Upper lobe of right lung (tissue), 1 donor: ENCODE results near the gene WBP1L. TPM values are rescaled to one million over a fixed set of nuclear protein-coding genes. Genes with fewer than 3 reads are reported as not detected.

ENCODE experiments used
- ATAC-seq: fragments of 200-7000 bp; cut with Tn5 transposase; one replicate; pipeline ENCODE4 v1.9.1; 2020; ENCODE audit warnings: mild to moderate bottlenecking, moderate library complexity
- DNase-seq: peaks from one replicate; pipeline ENCODE4 v3.0.0-alpha.2; 2020
- H3K27ac ChIP-seq: fragments of 200-600 bp; one replicate; pipeline ENCODE4 v1.8.0; 2022
- H3K27me3 ChIP-seq: fragments of 200-600 bp; one replicate; pipeline ENCODE4 v1.8.0; 2022; ENCODE audit warnings: mild to moderate bottlenecking
- H3K36me3 ChIP-seq: fragments of 200-600 bp; one replicate; pipeline ENCODE4 v1.8.0; 2022
- H3K4me1 ChIP-seq: fragments of 200-600 bp; one replicate; pipeline ENCODE4 v1.8.0; 2022
- H3K4me3 ChIP-seq: fragments of 200-600 bp; one replicate; pipeline ENCODE4 v1.8.0; 2022; ENCODE audit warnings: mild to moderate bottlenecking
- H3K9me3 ChIP-seq: fragments of 200-600 bp; one replicate; pipeline ENCODE4 v1.8.0; 2022
- intact Hi-C: fragments of 100-400 bp; cut with DNase I; formaldehyde crosslinking; loops from one replicate; pipeline ENCODE4 v1.11.0; 2022
- total RNA-seq: library from RNA; stranded (reverse); fragmentation: NEBNext Ultra II Directional; extraction: Animal tissue kit (Norgen Biotek cat#: 25700); gene quantifications from one replicate; pipeline ENCODE4 v1.2.1, GENCODE V29; 2021
- TF ChIP-seq, protein P1 (sequence below): fragments of 200-600 bp; IDR thresholded peaks from one replicate; pipeline ENCODE4 v1.8.0; 2022; ENCODE audit warnings: antibody characterized with exemption
- donor health status: DM: no; HTN: yes; CAD: no; lungs with severe emphysema.

Gene WBP1L
- total RNA-seq, 1 donor from 2014 or later = 49.0 TPM

DNA sequence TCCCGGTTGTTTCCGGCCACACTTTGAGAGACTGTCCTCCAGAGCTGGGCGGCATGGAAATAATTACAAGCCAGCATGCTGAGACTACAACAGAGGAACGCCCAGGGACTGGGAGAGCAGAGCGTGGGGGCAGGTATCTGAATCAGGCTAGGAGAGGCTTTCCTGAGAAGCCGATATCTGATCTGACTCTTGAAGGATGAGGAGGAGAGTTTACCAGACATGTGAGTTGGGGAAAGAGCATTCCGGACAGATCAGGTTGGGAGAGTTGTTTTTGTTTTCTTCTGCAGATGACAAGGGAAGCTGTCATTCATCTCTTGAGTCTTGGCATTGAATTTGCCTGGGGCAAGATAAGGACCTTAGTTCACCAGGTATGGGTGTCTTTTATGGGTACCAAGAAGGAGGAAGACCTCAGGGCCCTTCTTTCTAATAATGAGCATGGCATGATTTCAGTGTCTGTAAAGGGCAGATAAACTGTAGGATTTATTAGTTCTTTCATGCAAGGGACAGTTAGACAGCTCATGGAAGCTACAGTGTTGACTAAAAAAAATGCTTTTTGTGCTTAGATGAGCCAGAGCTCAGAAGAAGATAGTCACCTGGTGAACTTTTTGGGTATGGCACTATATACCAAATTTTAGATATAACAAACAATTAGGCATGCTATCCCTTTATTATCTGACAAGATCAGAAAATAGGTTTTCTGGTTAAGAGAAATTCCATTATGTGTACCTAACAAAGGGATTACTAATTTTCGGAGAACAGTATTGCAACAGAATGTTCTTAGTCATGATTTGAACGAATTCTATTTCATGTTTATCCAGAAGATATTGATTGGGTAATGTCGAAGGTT is 36.2 kb downstream of the WBP1L start:
- intact Hi-C loops = no loop called here
- DNase-seq = no peak
- Histone ChIP-seq H3K36me3 (no peaks in the 10 kb centered on the region), H3K4me1 (peaks cover 87% of the 10 kb centered on the region), H3K27ac (peak overlapping the region; percentile 88), H3K9me3 (no peaks in the 10 kb centered on the region), H3K27me3 (no peaks in the 10 kb centered on the region), H3K4me3 (no peak overlapping the region)
- no peak for ATAC-seq
- TF ChIP-seq, protein P1, sequence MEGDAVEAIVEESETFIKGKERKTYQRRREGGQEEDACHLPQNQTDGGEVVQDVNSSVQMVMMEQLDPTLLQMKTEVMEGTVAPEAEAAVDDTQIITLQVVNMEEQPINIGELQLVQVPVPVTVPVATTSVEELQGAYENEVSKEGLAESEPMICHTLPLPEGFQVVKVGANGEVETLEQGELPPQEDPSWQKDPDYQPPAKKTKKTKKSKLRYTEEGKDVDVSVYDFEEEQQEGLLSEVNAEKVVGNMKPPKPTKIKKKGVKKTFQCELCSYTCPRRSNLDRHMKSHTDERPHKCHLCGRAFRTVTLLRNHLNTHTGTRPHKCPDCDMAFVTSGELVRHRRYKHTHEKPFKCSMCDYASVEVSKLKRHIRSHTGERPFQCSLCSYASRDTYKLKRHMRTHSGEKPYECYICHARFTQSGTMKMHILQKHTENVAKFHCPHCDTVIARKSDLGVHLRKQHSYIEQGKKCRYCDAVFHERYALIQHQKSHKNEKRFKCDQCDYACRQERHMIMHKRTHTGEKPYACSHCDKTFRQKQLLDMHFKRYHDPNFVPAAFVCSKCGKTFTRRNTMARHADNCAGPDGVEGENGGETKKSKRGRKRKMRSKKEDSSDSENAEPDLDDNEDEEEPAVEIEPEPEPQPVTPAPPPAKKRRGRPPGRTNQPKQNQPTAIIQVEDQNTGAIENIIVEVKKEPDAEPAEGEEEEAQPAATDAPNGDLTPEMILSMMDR = no peak

DNA sequence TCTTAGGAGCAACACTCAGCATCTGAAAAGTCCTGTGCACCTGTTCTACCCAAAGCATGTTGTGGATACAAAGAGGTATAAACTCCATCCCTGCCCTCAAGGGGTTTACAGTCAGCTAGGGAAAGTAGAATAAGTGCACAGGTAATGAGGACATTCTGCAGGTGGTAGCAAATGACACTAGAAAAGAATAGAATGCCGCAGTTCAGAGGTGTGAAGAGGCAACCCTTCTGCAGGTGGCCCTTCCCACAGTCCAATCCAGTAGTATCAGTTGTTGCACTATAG is 36.7 kb downstream of the WBP1L start:
- DNase-seq = no peak
- intact Hi-C loops = no loop called here
- H3K4me1 ChIP-seq = peaks cover 86% of the 10 kb centered on the region
- no peaks in the 10 kb centered on the region for H3K27me3 ChIP-seq
- TF ChIP-seq, protein P1 = no peak
- no peaks in the 10 kb centered on the region for H3K36me3 ChIP-seq
- ATAC-seq = no peak
- H3K9me3 ChIP-seq = no peaks in the 10 kb centered on the region
- H3K27ac ChIP-seq = peak overlapping the region; percentile 88
- H3K4me3 ChIP-seq = no peak overlapping the region

DNA sequence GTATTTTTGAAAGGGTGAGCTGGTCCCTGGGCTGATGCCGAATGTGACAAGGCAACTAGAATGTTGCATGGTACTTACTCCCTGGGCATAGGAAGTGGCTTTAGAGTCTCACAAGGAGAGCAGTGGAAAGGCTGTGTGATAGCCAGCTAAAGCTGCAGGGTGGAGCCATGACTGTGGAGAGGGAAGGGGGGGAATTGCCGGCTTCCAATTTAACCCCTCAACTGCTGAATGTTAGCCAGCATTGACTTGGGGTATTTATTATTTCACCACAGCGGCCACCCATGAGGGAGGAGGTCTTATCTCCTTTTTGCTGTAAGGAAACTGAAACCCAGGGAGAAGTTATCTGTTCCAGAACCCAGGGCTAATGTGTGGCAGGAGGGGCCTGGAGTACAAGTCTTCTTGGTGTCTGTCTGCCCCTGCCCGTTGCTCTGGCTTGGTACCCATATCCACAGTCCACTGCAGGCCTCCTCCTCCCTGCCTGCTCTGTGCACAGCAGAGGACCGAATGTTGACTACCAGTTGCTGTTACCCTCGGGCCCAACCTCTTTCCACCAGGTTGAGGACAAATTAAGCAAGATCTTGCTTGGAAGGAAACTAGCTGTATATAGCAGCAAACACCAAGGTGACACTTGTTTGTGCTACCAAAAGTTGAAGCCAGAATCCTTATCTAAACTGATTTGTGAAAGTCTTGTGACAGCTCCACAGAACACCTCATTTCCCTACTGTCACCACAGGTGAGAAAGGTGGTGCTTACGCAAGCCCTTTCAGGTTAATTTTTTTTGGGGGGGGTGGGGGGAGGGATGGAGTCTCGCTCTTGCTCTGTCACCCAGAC is 37.6 kb downstream of the WBP1L start:
- ATAC-seq (no peak), DNase-seq (no peak)
- peaks cover 86% of the 10 kb centered on the region for H3K4me1 ChIP-seq
- H3K27ac ChIP-seq = peak overlapping the region; percentile 88
- H3K27me3 ChIP-seq = no peaks in the 10 kb centered on the region
- no peaks in the 10 kb centered on the region for H3K9me3 ChIP-seq
- H3K4me3 ChIP-seq = no peak overlapping the region
- TF ChIP-seq, protein P1 = no peak
- no peaks in the 10 kb centered on the region for H3K36me3 ChIP-seq
- intact Hi-C loops = no loop called here

DNA sequence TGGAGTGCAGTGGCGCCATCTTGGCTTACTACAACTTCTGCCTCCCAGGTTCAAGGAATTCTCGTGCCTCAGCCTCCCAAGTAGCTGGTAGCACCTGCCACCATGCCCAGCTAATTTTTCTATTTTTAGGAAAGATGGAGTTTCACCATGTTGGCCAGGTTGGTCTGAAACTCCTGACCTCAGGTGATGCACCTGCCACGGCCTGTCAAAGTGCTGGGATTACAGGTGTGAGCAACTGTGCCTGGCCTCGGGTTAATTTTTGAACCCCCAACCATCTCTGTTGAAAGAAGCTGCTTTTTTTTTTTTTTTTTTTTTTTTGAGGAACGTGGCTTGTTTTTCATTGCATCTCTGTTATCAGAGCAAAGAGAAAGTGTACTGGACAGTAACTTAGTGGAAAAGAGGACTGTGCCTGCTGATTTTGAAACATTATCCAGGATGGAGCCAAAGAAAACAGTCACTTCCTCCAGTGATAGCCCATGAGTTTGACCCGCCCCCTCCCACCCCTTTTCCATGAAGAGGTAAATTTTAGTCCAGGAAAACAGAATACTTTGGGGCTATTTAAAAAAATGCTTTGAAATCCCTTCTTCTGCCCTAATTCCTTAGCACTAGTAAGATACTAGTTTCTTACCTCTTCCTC is 38.3 kb downstream of the WBP1L start:
- DNase-seq (no peak), ATAC-seq (peak; percentile 9)
- no peaks in the 10 kb centered on the region for H3K27me3 ChIP-seq
- H3K4me1 ChIP-seq = peaks cover 86% of the 10 kb centered on the region
- H3K4me3 ChIP-seq = peak overlapping the region; percentile 6
- TF ChIP-seq, protein P1 = no peak
- intact Hi-C loops = no loop called here
- H3K27ac ChIP-seq = peak overlapping the region; percentile 88
- H3K9me3 ChIP-seq = no peaks in the 10 kb centered on the region
- H3K36me3 ChIP-seq = no peaks in the 10 kb centered on the region

DNA sequence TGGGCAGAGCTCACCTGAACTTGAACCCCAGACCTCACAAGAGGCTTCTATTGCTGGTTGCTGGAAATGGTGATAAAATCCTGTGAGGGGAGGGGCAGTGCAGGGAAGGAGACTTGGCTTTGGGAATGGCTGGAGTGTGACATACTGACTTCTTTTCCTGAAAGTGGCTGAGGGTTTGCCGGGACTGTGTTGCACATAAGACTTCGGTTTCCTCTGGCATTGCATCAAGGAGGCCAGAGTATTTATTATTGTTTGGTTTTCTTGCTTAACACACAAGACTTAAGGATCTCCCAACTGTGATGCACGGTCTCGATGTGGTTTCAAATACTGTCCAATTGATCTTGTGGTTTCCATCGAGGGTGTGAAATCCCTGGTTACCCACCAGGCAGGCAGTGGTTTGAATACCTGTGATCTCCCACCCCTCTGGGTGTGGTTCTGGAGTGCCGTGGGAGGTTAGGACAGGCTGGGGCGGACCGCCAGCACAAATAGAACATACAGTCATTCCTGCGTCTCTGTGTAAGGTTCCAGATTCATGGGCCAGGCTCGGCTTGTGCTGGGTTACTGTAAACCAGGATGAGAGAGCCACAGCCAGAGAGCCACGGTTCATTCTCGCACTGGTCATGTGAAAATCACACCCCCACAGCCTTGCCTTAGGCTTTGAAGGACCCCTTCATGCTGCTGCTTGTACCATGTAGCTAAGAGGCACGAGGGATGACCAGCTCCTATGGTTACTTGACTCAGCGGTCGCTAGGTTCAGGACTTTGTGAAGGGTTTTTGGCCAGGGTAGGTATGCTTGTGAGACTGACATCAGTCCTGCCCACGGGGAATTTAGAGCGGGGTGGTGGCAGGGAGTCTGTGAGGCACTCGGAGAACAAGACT is 39.2 kb downstream of the WBP1L start:
- ATAC-seq (peak; percentile 81), DNase-seq (peak; percentile 84)
- Histone ChIP-seq H3K27me3 (no peaks in the 10 kb centered on the region), H3K36me3 (no peaks in the 10 kb centered on the region), H3K27ac (peak overlapping the region; percentile 88), H3K9me3 (no peaks in the 10 kb centered on the region), H3K4me1 (peaks cover 83% of the 10 kb centered on the region), H3K4me3 (peak overlapping the region; percentile 6)
- TF ChIP-seq, protein P1 = no peak
- intact Hi-C loops = no loop called here
